Thyroid gland (tissue), 4 donors: ENCODE measurements around the gene BEST2.

Source experiments
- POLR2A ChIP-seq, 2 donors: fragments of 450-650 bp; IDR thresholded peaks; one replicate each; pipeline ENCODE4 v1.6.1; 2017; ENCODE audit warnings: antibody characterized with exemption in 2 of 2, mild to moderate bottlenecking in 2 of 2, moderate library complexity in 1 of 2
- TF ChIP-seq, protein P1 (sequence below), 6 experiments: fragments of 200-600 bp in 3 of 6; fragments of 450-650 bp in 3 of 6; sonication (generic) in 3 of 6; IDR thresholded peaks; one replicate each; pipeline ENCODE4 v1.5.1; 2016 to 2019; ENCODE audit warnings: antibody characterized with exemption in 6 of 6, mild to moderate bottlenecking in 2 of 6, inconsistent platforms in 1 of 6, moderate library complexity in 1 of 6

DNA sequence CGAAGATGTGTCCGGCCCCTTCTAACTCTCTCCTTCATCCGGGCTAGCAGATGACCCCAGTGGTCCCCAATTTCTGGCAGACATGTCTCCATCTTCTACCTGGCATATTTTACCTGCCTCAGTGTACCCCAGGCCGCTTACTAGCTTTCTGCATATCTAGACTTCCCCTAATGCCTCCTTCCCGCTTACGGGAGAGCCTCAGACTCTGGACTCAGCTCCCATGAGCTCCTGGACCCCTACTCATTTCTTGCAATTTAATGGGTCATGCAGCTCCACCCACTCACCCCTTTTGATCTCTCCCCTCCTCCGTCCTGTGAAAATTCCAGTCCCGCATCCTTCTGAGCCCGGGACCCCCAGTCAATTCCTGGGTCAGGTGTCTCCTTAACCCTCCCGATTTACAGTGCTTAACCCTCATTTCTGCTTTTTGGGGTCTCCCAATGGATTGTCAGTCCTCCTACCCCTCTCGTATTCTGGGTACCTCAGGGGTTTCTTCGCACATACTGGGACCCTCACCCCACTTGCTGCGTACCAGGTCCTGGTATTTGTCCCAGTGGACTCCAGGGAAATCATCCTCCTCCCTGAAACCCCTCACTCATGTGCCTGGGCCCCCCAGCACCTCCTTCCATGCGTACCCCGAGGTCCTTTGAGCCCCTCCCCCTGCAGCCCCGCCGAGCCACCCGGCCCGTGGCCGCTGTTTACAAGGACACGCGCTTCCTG lies 39.2 kb downstream of the BEST2 start:
- TF ChIP-seq, protein P1, sequence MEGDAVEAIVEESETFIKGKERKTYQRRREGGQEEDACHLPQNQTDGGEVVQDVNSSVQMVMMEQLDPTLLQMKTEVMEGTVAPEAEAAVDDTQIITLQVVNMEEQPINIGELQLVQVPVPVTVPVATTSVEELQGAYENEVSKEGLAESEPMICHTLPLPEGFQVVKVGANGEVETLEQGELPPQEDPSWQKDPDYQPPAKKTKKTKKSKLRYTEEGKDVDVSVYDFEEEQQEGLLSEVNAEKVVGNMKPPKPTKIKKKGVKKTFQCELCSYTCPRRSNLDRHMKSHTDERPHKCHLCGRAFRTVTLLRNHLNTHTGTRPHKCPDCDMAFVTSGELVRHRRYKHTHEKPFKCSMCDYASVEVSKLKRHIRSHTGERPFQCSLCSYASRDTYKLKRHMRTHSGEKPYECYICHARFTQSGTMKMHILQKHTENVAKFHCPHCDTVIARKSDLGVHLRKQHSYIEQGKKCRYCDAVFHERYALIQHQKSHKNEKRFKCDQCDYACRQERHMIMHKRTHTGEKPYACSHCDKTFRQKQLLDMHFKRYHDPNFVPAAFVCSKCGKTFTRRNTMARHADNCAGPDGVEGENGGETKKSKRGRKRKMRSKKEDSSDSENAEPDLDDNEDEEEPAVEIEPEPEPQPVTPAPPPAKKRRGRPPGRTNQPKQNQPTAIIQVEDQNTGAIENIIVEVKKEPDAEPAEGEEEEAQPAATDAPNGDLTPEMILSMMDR (IDR thresholded peaks at IDR 0.05): no peak
- TF ChIP-seq POLR2A (IDR thresholded peaks at IDR 0.05): no peak
